NT2/D1 (cell line): ENCODE data around the gene MUC15.

Source experiments
- SUZ12 ChIP-seq: IDR thresholded peaks from 2 replicates; pipeline ENCODE4 v1.6.1; 2011; ENCODE audit not compliant: insufficient read length, insufficient read depth; ENCODE audit errors: extremely low read depth
- YY1 ChIP-seq: IDR thresholded peaks from 2 replicates; pipeline ENCODE4 v1.6.1; 2011; ENCODE audit not compliant: insufficient read length, insufficient read depth
- ZNF274 ChIP-seq: IDR thresholded peaks from 2 replicates; pipeline ENCODE4 v1.6.1; 2011; ENCODE audit warnings: mild to moderate bottlenecking, low read depth, low read length

DNA sequence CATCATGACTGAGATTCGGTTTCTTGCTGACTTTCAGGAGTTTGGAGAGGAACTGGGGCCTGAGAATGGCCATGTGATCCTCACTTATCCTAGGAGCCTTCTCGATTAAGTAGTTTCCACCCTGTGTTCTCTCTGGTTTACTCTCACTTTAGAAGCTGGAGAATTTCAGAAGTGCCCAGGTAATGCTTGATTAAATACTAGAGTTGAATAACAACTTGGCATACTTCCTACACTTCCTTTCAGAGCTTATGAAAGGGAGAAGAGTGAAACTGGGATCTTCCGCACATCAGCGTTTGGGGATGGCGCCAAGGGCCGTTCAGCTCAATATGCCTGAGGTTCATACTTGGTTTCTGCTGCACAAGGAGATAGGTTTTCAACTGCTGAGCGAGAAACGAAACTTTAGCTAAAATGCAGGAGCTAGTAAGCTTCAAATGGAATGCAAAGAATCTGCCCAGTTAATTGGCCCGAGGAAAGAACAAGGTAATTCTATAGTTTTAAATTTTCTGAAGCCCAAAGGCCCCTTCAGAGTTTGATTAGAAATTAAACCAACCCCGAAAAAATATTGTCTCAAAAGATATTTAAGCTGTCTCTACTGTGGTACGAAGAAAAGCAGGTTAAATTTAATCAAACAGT lies 823 bp upstream of the MUC15 start:
- TF ChIP-seq YY1 (no peak), ZNF274 (no peak), SUZ12 (no peak)
